OCI-LY1 (cell line): Measurements from ENCODE around the gene VAV2.

Experiments
- H2AFZ ChIP-seq: fragments of 200-600 bp; sonication (generic), shearing (Covaris generic); 2 replicates; pipeline ENCODE4 v1.6.0; 2014; ENCODE audit warnings: antibody characterized with exemption, mild to moderate bottlenecking, low read length
- H3F3A ChIP-seq: fragments of 200-600 bp; sonication (generic), shearing (Covaris generic); 2 replicates; pipeline ENCODE4 v1.6.0; 2014; ENCODE audit warnings: mild to moderate bottlenecking, antibody characterized with exemption, low read length, moderate library complexity; ENCODE audit not compliant: insufficient read depth
- H3K27ac ChIP-seq: fragments of 200-600 bp; sonication (generic); 2 replicates; pipeline ENCODE4 v1.5.1; 2014; ENCODE audit warnings: low read length, mixed run types, mild to moderate bottlenecking, low read depth; ENCODE audit not compliant: poor library complexity, severe bottlenecking
- H3K27me3 ChIP-seq: fragments of 200-600 bp; sonication (generic); 2 replicates; pipeline ENCODE4 v1.6.0; 2014; ENCODE audit warnings: antibody characterized with exemption, mild to moderate bottlenecking, low read length, moderate library complexity; ENCODE audit not compliant: insufficient read depth
- H3K36me3 ChIP-seq: fragments of 200-600 bp; sonication (generic); 2 replicates; pipeline ENCODE4 v1.6.1; 2014; ENCODE audit warnings: mild to moderate bottlenecking, antibody characterized with exemption, low read length, moderate library complexity, mixed read lengths; ENCODE audit not compliant: insufficient read depth
- H3K4me1 ChIP-seq: fragments of 200-600 bp; sonication (generic); 2 replicates; pipeline ENCODE4 v1.5.1; 2014; ENCODE audit warnings: mild to moderate bottlenecking, low read length, moderate library complexity; ENCODE audit not compliant: insufficient read depth, severe bottlenecking
- H3K4me2 ChIP-seq: fragments of 200-600 bp; sonication (generic), shearing (Covaris generic); 2 replicates; pipeline ENCODE4 v1.6.1; 2014; ENCODE audit warnings: low read length
- H3K4me3 ChIP-seq: fragments of 200-600 bp; sonication (generic); 2 replicates; pipeline ENCODE4 v1.5.1; 2014; ENCODE audit warnings: low read length, low read depth, mild to moderate bottlenecking, mixed read lengths; ENCODE audit not compliant: poor library complexity, severe bottlenecking
- H3K79me2 ChIP-seq: fragments of 200-600 bp; shearing (Covaris generic); 2 replicates; pipeline ENCODE4 v1.6.1; 2016; ENCODE audit warnings: mixed run types, low read length, mixed read lengths; ENCODE audit not compliant: insufficient read depth
- H3K9ac ChIP-seq: fragments of 200-600 bp; sonication (generic), shearing (Covaris generic); 2 replicates; pipeline ENCODE4 v1.6.1; 2014; ENCODE audit warnings: mild to moderate bottlenecking, low read length, mixed read lengths
- H3K9me2 ChIP-seq: fragments of 200-600 bp; sonication (generic), shearing (Covaris generic); 2 replicates; pipeline ENCODE4 v1.6.1; 2014; ENCODE audit warnings: low read depth, mild to moderate bottlenecking, low read length, mixed read lengths
- H3K9me3 ChIP-seq: fragments of 200-600 bp; shearing (Covaris generic); 2 replicates; pipeline ENCODE4 v1.6.1; 2014; ENCODE audit warnings: low read length, mixed read lengths
- H4K20me1 ChIP-seq: fragments of 200-600 bp; sonication (generic), shearing (Covaris generic); 2 replicates; pipeline ENCODE4 v1.6.0; 2016; ENCODE audit warnings: mild to moderate bottlenecking, low read length; ENCODE audit not compliant: insufficient read depth
- EZH2 ChIP-seq: fragments of 200-600 bp; sonication (generic), shearing (Covaris generic); IDR thresholded peaks from 2 replicates; pipeline ENCODE4 v1.8.0; 2017; ENCODE audit warnings: borderline replicate concordance, mixed run types, mild to moderate bottlenecking, antibody characterized with exemption, low read length, moderate library complexity, mixed read lengths
- TF ChIP-seq, protein P1 (sequence below): fragments of 200-600 bp; sonication (generic), shearing (Covaris generic); IDR thresholded peaks from 2 replicates; pipeline ENCODE4 v1.5.1; 2017; ENCODE audit warnings: mild to moderate bottlenecking, antibody characterized with exemption, low read length, moderate library complexity, mixed read lengths

The VAV2 gene

DNA sequence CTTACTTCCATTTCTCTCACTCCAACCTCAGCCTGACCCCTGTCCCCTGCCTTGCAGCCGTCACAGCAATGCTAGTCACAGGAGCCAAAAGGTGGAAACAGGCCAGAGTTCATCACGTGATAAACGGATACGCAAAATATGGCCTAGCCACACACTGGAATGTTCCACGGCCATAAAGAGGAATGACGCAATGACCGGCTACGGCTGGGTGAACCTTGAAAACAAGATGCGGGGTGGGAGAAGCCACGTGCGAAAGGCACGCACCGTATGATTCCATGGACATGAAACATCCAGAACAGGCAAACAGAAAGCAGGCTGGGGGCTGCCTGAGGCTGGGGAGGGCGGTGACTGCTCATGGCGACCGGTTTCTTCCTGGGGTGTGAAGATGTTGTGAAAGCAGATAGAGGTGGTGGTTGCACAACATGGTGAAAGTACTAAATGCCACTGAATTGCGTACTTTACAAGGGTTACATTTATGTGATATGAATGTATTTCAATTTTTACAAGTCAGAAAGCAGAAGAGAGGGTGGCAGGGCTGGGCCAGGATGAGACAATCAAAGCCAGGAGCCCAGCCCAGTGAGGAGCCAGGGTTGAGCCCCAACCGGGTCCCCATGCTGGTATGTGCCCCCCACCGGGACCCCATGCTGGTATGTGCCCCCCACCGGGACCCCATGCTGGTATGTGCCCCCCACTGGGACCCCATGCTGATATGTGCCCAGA, 136.2 kb downstream of the VAV2 start:
- H3K27me3 ChIP-seq = no peaks in the 10 kb centered on the region
- H3K36me3 ChIP-seq = no peaks in the 10 kb centered on the region
- no peaks in the 10 kb centered on the region for H3K4me1 ChIP-seq
- TF ChIP-seq, protein P1, sequence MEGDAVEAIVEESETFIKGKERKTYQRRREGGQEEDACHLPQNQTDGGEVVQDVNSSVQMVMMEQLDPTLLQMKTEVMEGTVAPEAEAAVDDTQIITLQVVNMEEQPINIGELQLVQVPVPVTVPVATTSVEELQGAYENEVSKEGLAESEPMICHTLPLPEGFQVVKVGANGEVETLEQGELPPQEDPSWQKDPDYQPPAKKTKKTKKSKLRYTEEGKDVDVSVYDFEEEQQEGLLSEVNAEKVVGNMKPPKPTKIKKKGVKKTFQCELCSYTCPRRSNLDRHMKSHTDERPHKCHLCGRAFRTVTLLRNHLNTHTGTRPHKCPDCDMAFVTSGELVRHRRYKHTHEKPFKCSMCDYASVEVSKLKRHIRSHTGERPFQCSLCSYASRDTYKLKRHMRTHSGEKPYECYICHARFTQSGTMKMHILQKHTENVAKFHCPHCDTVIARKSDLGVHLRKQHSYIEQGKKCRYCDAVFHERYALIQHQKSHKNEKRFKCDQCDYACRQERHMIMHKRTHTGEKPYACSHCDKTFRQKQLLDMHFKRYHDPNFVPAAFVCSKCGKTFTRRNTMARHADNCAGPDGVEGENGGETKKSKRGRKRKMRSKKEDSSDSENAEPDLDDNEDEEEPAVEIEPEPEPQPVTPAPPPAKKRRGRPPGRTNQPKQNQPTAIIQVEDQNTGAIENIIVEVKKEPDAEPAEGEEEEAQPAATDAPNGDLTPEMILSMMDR = no peak
- TF ChIP-seq EZH2 = no peak
- H3K9me2 ChIP-seq = no peaks in the 10 kb centered on the region
- no peak overlapping the region for H2AFZ ChIP-seq
- H3K4me3 ChIP-seq = no peak overlapping the region
- H4K20me1 ChIP-seq = no peaks in the 10 kb centered on the region
- H3K9ac ChIP-seq = no peak overlapping the region
- H3K9me3 ChIP-seq = no peaks in the 10 kb centered on the region
- H3K79me2 ChIP-seq = no peaks in the 10 kb centered on the region
- H3K27ac ChIP-seq = no peak overlapping the region
- H3K4me2 ChIP-seq = no peak overlapping the region
- no peaks in the 10 kb centered on the region for H3F3A ChIP-seq

DNA sequence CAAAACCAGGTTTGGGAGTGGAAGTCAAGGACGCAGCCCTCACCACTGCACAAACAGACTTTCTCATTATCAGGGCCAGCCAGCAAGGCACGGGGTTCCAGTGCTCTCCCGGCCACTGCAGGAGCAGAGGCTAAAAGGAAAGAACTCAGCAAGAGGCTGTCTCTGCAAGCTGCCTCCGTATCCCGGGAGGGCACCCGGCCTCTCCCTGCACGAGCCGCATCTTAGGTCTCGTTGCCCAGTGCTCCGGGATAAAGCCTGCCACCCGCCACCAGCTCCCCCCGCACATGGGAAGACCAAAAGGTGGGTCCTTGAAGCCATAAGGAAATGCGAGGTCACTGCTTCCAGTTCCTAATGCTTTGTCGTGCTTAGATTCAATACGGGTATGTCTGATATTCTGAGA, 136.8 kb downstream of the VAV2 start:
- Histone ChIP-seq H3K27me3 (no peaks in the 10 kb centered on the region), H3F3A (no peaks in the 10 kb centered on the region), H2AFZ (no peak overlapping the region), H3K36me3 (no peaks in the 10 kb centered on the region), H3K4me3 (no peak overlapping the region), H4K20me1 (no peaks in the 10 kb centered on the region), H3K4me2 (no peak overlapping the region), H3K9me2 (no peaks in the 10 kb centered on the region), H3K27ac (no peak overlapping the region), H3K9me3 (no peaks in the 10 kb centered on the region), H3K4me1 (no peaks in the 10 kb centered on the region), H3K79me2 (no peaks in the 10 kb centered on the region), H3K9ac (no peak overlapping the region)
- no peak for TF ChIP-seq EZH2
- TF ChIP-seq, protein P1 = no peak

DNA sequence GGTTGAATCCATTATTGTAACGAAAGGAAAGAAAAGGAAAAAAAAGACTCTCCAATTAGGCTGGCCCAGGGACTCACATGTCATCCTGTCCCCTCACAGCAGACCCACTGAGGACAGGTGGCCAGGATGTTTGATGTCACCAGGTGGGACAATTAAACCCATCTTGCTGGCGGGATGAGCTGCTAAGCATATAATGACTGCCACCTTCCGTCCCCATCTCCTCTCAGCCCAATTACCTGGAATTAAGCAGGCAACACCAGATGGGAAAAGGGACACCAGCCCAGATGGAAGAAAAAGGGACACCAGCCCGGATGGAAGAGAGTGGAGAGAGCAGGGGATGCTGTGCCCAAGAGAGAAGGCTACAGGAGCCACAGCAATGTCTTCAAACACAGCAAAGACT, 137.4 kb downstream of the VAV2 start:
- H3K36me3 ChIP-seq = no peaks in the 10 kb centered on the region
- no peaks in the 10 kb centered on the region for H3K4me1 ChIP-seq
- H3K9me2 ChIP-seq = no peaks in the 10 kb centered on the region
- H3K27ac ChIP-seq = no peak overlapping the region
- no peaks in the 10 kb centered on the region for H3K9me3 ChIP-seq
- no peaks in the 10 kb centered on the region for H4K20me1 ChIP-seq
- no peaks in the 10 kb centered on the region for H3K27me3 ChIP-seq
- no peak overlapping the region for H3K9ac ChIP-seq
- H3K4me2 ChIP-seq = no peak overlapping the region
- no peaks in the 10 kb centered on the region for H3F3A ChIP-seq
- no peak overlapping the region for H3K4me3 ChIP-seq
- H2AFZ ChIP-seq = no peak overlapping the region
- TF ChIP-seq, protein P1 = no peak
- TF ChIP-seq EZH2 = no peak
- H3K79me2 ChIP-seq = no peaks in the 10 kb centered on the region
